OCI-LY3 (cell line): ENCODE results near the gene ABCA2.

ENCODE experiments used
- CTCF ChIP-seq: fragments of 200-600, 300-600 bp; sonication (generic); IDR thresholded peaks from 2 replicates; pipeline ENCODE4 v1.5.1; 2014; ENCODE audit warnings: antibody characterized with exemption, low read length, low read depth
- EZH2phosphoT487 ChIP-seq: fragments of 200-600 bp; shearing (Covaris generic); IDR thresholded peaks from 2 replicates; pipeline ENCODE4 v1.6.1; 2018; ENCODE audit warnings: antibody characterized with exemption, mixed run types, low read depth

GRCh38 chr9:136990242-136990911, 37.7 kb downstream of the ABCA2 start:
- no peak for TF ChIP-seq CTCF
- no peak for TF ChIP-seq EZH2phosphoT487
